ENCODE data around the gene LPCAT1.

LPCAT1 gene

DNA sequence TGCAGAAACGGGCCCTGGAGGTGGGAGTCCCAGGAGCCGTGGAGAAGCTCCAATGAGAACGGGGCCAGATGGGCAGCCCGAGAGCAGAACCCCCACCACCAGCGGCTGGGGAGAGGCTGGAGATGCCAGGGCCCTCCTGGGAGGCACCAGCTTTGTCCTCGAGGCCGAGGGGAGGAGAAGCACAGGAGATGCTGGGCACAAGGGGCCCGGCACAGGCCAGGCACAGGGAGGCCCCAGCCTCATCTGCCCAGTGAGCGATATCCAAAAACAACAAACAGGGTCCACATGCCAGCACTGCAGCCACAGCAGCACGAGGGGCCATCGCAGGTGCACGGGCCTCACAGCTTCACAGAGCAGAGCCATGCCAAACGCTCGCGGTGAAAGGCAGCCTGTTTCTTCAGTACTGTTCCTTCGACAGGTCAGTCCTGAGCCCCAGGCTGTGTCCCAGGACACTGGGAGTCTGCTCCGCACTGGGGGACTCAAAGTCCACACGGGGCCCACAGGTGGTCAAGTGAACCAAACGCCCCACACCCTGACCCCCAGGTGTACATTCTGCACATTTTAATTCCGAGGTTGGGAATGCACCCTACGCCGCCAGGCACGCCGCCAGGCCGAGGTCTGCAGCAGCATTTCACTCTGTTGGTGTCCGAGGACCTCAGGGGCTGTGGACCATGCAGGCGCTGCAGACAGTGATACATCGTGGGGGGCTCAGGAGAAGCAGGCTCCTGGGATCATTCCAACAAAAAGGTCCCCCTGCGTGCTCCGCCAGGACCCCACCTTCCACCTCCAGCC is 9.5 kb downstream of the LPCAT1 start:
- TF ChIP-seq GATA1 (IDR thresholded peaks at IDR 0.05; ENCODE audit: low read depth, low read length) (no peak), POLR2A (IDR thresholded peaks at IDR 0.05; ENCODE audit: low read length) (no peak)
- DNase-seq, result no peak

DNA sequence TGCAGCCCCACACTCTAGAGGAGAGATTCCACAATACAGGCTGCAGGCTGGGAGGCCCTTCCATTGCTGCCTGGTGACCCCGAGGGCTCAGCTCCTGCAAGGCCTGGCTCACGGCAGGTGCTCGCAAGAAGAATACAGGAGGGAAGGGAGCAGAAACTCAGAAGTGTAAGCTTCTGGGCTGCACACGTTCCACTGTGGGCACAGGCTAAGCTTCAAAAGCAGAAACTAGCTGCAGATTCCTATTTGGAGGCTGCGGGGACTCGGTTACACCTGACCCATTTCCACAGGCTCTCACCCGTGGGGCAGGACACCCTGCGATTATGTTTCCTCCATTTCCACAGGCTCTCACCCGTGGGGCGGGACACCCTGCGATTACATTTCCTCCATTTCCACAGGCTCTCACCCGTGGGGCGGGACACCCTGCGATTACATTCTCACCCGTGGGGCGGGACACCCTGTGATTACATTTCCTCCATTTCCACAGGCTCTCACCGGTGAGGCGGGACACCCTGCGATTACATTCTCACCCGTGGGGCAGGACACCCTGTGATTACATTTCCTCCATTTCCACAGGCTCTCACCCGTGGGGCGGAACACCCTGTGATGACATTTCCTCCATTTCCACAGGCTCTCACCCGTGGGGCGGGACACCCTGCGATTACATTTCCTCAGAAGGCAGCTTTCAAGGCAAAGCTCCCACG is 10.3 kb downstream of the LPCAT1 start:
- DNase-seq, result no peak
- no peak for TF ChIP-seq GATA1 (IDR thresholded peaks at IDR 0.05; ENCODE audit: low read depth, low read length)
- TF ChIP-seq POLR2A (IDR thresholded peaks at IDR 0.05; ENCODE audit: low read length), result no peak

DNA sequence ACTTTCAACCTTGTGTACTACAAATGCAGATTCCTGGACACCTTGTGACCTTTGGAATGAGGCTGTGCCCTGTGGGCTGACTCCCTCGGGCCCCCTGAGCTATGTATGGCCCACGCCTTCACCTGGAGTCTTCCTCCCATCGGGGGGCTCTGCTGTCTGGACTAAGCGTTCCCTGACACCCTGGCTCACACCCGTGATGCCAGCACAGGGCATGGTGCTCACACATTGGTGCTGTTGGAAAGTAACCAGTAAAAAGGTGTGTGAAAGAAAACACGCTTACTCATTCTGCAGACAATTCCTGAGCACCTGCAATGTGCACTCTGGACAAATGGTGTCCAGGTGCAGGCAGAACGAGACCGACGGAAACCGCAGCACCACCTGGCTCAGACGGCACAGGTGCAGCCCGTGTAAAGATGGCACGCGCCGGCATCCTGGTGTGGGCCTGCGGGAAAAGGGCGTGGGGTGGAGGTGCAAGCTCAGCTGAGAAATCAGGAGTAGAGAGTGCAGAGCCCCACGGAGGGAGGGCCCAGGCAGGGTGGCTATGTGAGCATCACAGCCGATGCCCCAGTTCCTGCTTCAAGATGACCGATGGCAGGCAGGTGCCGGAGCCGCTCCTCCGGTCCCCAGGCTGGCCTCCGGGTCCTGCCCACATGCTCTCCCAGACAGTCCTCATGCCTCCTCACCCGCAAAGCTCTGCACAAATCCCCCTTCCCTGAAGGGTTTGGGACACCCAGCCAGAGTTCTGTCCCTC is 11.0 kb downstream of the LPCAT1 start:
- no peak for DNase-seq
- TF ChIP-seq POLR2A (IDR thresholded peaks at IDR 0.05; ENCODE audit: low read length) (no peak), GATA1 (IDR thresholded peaks at IDR 0.05; ENCODE audit: low read depth, low read length) (no peak)

DNA sequence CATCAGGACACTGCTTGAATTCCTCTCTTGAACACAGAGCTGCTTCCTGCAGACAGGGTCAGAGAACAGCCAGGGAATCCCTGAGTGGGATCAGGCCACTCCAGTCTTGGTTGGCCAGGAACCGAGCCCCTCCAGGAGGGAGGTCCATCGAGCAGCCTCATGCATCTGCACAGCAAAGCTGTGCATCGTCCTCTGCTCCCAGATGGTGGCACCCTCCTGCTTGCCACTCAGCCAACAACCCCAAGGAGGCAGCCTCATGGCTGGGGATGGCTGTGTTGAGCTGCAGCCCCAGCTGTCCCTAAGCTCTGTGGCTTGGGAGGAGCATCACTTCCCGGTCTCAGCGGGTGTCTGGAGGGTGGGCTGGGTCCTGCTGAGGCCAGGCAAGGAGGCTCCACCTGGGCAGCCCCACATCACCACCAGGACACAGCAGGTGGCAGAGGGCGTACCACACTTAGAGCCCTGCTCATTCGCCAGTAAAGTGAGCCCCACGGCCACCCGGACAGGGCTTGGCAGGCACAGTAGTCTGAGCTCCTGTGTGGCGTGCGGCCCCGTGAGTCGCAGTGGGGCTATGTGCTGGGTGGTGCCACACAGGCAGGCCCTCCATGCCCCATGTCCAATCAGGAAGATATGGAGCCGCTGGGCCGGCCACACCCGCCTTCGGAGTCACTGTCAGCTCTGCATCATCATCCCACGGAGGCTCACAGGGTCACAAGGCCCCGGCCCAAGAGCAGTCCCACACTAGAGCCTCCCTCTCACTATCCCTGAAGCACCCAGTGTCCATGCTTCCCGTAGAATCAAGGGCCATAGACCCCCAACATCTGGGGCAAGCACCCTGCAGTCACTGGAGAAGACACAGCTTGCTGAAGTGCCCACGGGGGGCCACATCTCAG is 11.9 kb downstream of the LPCAT1 start:
- DNase-seq, result no peak
- TF ChIP-seq GATA1 (IDR thresholded peaks at IDR 0.05; ENCODE audit: low read depth, low read length) (no peak), POLR2A (IDR thresholded peaks at IDR 0.05; ENCODE audit: low read length) (no peak)

DNA sequence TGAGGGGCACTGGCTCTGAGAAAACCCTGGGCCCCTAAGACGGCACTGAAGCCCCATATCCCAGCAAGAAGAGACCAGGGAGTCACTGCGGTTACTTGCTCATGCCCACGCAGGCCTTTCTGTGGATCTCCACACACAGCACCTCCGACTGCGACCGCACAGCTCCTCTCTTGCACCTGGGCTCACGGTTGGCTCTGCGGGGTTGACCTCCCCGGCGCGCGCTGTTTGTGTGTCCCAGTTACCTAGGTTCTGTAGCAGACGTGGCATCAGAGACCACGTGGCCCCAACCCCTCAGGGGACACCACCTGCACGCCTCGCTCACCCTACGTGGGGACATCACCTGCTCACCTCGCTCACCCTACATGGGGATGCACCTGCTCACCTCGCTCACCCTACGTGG is 12.7 kb downstream of the LPCAT1 start:
- TF ChIP-seq POLR2A (IDR thresholded peaks at IDR 0.05; ENCODE audit: low read length) (no peak), GATA1 (IDR thresholded peaks at IDR 0.05; ENCODE audit: low read depth, low read length) (no peak)
- DNase-seq, result no peak

DNA sequence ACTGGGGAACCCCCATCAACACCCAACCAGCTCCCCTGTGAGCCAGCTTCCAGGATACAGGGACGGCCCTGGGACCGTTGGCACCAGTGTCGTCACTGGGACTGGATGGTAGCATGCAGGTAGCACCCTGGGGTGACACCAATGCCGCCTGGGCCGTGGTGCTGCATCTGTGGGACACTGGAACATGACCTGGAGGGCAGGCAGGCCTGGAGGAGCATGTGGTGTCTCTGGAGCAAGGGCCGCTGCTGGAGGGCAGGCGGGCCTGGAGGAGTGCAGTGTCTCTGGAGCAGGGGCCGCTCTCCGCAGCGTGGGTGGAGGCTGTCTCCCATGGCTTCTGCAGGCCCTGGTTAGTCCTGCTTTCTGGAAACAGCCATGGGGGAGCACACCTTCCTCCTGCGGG is 13.1 kb downstream of the LPCAT1 start:
- no peak for DNase-seq

DNA sequence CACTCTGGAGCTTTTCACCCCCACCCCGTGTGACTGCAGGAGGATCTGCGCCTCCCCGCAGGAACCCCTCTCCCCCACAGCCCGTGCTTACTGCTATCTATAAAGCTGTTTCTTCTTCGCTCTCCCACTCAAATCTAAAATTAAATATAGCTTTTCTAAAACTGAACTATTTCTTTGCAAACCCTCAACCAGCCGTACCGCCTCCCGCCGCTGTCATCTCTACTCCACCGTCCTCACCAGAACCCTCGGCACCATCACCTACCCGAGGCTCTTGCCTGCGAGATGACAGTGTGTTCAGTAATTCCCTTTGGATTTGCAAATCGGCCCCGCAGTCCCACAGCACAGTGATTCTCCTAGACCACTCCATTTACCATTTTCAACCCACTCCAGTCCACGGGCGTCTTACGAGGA is 13.6 kb downstream of the LPCAT1 start:
- TF ChIP-seq GATA1 (IDR thresholded peaks at IDR 0.05; ENCODE audit: low read depth, low read length), result no peak
- TF ChIP-seq POLR2A (IDR thresholded peaks at IDR 0.05; ENCODE audit: low read length), result no peak
- DNase-seq, result no peak

More for the DNA sequence above, 13.1 kb downstream of the LPCAT1 start:
- no peak for TF ChIP-seq POLR2A (IDR thresholded peaks at IDR 0.05; ENCODE audit: low read length)
- TF ChIP-seq GATA1 (IDR thresholded peaks at IDR 0.05; ENCODE audit: low read depth, low read length), result no peak

DNA sequence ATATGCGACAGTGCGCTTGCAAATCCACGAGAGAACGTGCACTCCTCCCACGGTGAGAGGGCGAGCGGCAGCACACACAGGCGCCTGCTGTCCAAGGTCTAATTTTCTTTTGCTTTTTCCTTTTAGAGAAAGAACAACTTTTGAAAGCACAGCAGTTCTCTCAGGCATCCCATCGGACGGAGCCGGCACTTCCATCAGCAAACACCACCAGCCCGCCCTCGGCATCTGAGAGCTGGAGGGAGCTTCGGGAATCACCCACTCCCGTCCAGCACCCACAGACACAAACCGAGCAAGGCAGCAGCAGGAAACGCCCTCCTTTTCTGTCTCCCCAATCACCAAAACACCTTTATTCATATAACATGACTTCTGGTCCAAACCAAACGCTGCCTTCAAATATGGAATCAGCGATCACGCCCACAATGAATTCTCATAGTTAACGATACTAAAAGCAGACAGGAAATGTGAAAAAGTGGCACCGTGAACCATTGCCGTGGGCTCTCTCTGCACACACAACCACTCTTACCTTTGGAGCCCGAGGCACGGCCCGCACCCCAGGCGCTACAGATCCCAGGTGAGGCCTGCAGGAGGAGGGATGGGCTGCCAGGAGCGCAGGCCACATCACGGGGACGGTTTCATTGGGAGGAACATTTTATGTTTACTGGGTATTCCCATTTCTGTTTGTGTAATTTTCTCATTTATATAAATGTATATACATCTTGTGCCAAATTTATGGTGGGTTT is 14.2 kb downstream of the LPCAT1 start:
- DNase-seq, result no peak
- no peak for TF ChIP-seq GATA1 (IDR thresholded peaks at IDR 0.05; ENCODE audit: low read depth, low read length)
- TF ChIP-seq POLR2A (IDR thresholded peaks at IDR 0.05; ENCODE audit: low read length), result no peak

DNA sequence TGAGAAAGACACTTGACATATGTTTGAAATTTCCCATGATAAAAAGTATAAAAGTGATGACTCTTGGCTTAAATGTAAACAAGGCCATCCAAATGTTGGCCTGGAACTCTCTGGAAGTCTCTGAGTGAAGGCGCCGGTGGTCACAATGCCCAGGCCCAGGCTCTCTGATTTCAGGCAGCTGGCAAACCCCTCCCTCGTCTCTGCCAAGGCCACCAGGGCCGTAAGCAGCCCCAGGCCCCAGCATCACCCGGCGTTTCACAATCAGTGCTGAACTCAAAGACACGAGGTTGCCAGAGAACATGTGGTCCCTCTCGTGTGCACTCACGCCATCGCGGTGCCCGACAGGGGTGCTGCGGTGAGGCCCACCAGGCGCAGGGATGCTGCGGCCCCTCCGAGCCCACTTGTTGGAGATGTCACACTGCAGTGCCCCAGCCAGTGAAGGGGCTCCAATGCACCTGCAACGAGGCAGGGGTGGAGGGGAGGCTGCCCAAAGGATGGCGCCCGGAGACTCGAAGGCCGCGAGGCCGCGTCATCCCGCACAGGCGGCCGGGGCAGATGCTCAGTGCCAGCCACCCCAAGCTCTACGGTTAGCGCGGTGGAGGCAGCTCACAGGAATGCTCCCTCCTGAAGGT is 15.0 kb downstream of the LPCAT1 start:
- TF ChIP-seq POLR2A (IDR thresholded peaks at IDR 0.05; ENCODE audit: low read length) (no peak), GATA1 (IDR thresholded peaks at IDR 0.05; ENCODE audit: low read depth, low read length) (no peak)
- DNase-seq, result no peak

DNA sequence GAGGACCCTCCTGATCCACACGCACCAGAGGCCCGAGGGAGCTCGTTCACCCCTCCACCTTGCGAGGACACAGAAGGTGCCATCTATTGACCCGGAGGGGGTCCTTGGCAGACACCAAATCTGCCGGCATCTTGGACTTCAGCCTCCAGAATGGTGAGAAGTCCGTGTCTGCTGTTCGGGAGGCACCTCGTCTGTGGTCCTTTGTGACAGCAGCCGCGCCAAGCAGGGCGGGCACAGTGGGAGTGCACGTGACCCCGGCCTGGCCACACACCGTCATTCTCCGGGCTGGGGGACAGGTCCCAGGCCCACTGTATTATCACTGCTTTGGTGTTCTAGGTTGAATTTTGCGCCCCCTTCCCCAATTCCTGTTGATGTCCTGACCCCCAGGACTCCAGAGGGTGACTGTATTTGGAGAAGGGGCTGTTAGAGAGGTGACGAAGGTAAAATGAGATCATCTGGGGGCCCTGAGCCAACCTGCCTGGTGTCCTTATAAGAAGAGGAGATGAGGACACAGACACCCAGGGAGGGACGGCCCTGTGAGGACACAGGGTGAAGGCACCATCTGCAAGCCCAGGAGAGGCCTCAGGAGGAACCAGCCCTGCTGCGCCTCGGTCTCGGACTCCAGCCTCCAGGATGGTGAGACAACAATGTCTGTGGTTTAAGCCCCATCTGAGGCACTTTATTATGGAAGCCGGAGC is 15.7 kb downstream of the LPCAT1 start:
- TF ChIP-seq GATA1 (IDR thresholded peaks at IDR 0.05; ENCODE audit: low read depth, low read length) (no peak), POLR2A (IDR thresholded peaks at IDR 0.05; ENCODE audit: low read length) (no peak)
- no peak for DNase-seq

DNA sequence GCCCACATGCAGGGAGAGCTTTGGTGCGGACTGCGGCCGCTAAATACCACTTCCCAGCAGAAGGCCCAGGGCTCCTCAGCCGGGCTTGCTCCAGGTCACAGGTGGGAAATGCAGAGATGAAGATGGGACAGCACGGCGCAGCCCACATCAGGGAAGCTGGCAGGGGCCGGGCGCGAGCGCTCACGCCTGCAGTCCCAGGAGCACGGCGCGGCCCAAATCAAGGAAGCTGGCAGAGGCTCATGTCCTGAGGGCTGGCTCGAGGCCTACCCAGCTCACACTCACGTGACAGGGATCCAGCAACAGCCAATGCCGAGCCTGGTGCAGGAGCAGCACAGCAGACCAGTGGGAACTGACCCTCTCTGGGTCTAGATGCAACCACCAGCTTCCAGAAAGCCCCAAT is 16.3 kb downstream of the LPCAT1 start:
- DNase-seq, result no peak
- TF ChIP-seq GATA1 (IDR thresholded peaks at IDR 0.05; ENCODE audit: low read depth, low read length) (no peak), POLR2A (IDR thresholded peaks at IDR 0.05; ENCODE audit: low read length) (no peak)

DNA sequence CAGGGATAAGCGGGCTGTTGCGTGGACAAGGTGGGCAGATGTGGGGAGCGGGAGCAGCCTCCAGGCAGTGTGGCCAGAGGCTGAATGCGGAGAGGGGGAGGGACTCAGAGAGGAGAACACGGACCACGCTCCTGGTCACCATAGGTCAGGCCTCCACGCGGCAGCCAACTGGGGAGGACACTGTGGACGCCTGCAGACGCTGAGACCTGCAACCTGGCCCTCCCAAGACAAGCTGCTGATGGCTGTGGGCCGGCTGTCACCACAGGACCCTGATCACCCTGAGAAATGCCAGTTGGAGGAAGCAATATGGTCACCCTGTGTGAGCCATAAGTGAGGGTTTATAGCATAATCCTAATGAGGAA is 16.8 kb downstream of the LPCAT1 start:
- DNase-seq, result no peak
- TF ChIP-seq GATA1 (IDR thresholded peaks at IDR 0.05; ENCODE audit: low read depth, low read length) (no peak), POLR2A (IDR thresholded peaks at IDR 0.05; ENCODE audit: low read length) (no peak)
